ENCODE measurements around the gene S100A8.

Gene S100A8

GRCh38 chr1:153343811-153344717 lies 46.8 kb downstream of the S100A8 start:
- H3K4me3 Mint-ChIP-seq = peak overlapping the region; percentile 24
- H3K9me3 Mint-ChIP-seq (ENCODE audit: low read depth) = no peaks in the 10 kb centered on the region
- peaks cover 7% of the 10 kb centered on the region for H3K27me3 Mint-ChIP-seq
- H3K27ac Mint-ChIP-seq = peak overlapping the region; percentile 13
- H3K4me1 Mint-ChIP-seq (ENCODE audit: low read depth) = peaks cover 63% of the 10 kb centered on the region
- no peaks in the 10 kb centered on the region for H3K36me3 Mint-ChIP-seq

DNA sequence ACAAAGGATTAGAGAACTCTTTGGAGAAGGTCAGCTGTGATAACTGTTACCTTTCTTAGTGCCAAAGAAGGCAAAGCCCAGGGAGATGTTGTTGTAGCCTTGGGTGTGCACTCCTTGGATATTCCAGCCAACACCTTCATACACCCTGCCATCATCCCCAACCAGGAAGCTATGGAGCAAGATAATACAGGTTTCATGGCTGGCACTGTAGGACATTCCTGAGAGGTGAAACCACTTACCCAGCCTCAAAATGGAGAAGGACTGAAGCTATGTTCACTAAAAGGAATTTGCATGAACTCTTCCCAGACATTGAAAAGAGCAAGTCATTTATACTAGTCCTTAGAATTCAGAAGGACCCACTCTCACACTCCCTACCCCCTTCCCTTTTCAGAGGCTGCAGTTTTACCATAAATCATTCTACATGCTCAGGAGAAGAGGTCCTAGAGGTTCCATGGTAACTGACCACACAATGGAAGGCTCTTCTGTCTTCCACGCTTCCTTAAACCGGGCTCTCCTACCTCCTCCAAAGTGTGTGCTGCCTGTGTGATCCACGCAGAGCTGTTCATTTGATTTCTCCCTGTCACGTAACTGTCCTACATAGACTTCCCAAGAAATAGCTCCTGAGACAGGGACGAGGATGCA lies 47.7 kb downstream of the S100A8 start:
- Mint-ChIP-seq H3K4me1 (ENCODE audit: low read depth) (peaks cover 69% of the 10 kb centered on the region), H3K27me3 (peaks cover 7% of the 10 kb centered on the region), H3K36me3 (no peaks in the 10 kb centered on the region), H3K27ac (no peak overlapping the region), H3K9me3 (ENCODE audit: low read depth) (no peaks in the 10 kb centered on the region), H3K4me3 (no peak overlapping the region)

DNA sequence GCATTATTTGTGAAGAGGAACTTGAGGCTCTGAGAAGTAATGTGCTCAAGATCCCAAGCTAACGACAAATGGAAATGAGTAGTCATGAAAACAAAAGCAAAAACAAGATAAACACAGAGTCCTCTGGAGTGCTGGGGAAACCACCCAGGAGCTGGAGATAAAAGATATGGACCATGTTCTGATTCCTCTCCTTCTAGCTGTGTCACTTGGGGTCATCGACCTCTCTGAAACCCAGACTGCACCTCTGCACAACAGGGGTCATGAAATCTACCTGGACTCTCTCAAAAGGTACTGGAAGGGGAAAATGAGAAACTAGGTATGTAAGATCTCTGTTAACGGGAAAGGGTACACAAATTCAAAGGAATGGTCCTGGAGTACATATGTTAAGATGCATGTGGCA lies 48.7 kb downstream of the S100A8 start:
- no peak overlapping the region for H3K27ac Mint-ChIP-seq
- H3K36me3 Mint-ChIP-seq = no peaks in the 10 kb centered on the region
- peaks cover 69% of the 10 kb centered on the region for H3K4me1 Mint-ChIP-seq (ENCODE audit: low read depth)
- peaks cover 4% of the 10 kb centered on the region for H3K27me3 Mint-ChIP-seq
- no peaks in the 10 kb centered on the region for H3K9me3 Mint-ChIP-seq (ENCODE audit: low read depth)
- no peak overlapping the region for H3K4me3 Mint-ChIP-seq

DNA sequence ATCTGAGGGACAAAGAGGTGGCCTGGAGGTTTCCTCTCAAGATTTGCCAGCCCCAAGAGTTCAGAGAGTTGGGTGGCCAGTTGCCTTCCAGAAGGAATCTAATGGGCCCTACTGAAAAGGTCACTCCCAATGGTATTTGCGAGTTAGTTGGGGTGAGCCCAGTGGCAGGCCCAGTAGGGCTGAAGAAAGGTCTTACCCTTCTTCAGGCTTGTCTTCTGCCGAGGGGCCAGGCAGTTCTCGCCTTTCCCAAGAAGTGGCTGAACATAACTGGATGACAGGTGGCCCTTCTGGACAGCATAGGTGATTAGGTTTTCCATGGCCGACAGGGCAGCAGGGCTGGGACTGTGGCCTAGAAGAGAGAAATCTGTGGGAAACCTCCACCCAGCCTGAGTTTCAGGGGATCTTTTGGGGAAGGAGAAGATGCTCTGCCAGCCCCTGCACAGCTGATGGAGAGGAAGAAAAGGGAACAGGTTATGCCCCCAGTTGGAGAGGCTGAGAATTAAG lies 49.4 kb downstream of the S100A8 start:
- H3K4me3 Mint-ChIP-seq = no peak overlapping the region
- no peaks in the 10 kb centered on the region for H3K9me3 Mint-ChIP-seq (ENCODE audit: low read depth)
- no peaks in the 10 kb centered on the region for H3K36me3 Mint-ChIP-seq
- peaks cover 4% of the 10 kb centered on the region for H3K27me3 Mint-ChIP-seq
- H3K27ac Mint-ChIP-seq = no peak overlapping the region
- peaks cover 68% of the 10 kb centered on the region for H3K4me1 Mint-ChIP-seq (ENCODE audit: low read depth)

- no peak overlapping the region for H3K4me3 Mint-ChIP-seq
- no peak overlapping the region for H3K27ac Mint-ChIP-seq
- H3K4me1 Mint-ChIP-seq (ENCODE audit: low read depth) = peaks cover 57% of the 10 kb centered on the region
- H3K36me3 Mint-ChIP-seq = no peaks in the 10 kb centered on the region
- peaks cover 3% of the 10 kb centered on the region for H3K27me3 Mint-ChIP-seq
- no peaks in the 10 kb centered on the region for H3K9me3 Mint-ChIP-seq (ENCODE audit: low read depth)
Observed at GRCh38 chr1:153340356-153340755, 50.5 kb downstream of the S100A8 start.

Data from activated naive CD8-positive, alpha-beta T cell (primary cell).